Germinal center (tissue), 1 donor: ENCODE data around the gene POLR2J2.
"Not testable (repeated sequence)": the region's sequence is repeated elsewhere in the genome, so short reads cannot be mapped to it uniquely, and the experiment has no call there.

Source experiments
- DNase-seq: peaks from one replicate; pipeline ENCODE4 v3.0.0; 2012; ENCODE audit warnings: mixed read lengths, low spot score

The POLR2J2 gene

GRCh38 chr7:102671956-102672307 is 469 bp upstream of the POLR2J2 start:
- not testable (repeated sequence) for DNase-seq

DNA sequence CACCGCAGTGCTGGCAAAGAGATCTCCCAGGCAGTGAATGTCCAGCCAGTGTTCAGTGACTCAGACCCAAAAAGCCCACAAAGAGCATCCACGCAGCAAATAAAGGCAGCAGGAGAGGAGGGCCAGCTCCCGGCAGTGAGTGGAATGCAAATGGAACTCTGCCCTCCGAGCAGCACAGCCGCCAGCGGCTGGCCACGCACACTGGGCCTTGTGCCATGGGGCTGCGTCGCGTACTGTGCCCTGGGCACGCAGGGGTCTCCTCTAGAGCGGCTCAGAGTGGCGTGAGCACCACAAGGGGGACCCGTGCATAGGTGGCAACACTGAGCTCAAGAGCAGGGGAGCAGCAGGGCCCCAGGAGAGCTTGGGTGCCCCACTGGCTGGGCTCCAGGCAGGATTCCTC is 3.9 kb downstream of the POLR2J2 start:
- DNase-seq = not testable (repeated sequence)

DNA sequence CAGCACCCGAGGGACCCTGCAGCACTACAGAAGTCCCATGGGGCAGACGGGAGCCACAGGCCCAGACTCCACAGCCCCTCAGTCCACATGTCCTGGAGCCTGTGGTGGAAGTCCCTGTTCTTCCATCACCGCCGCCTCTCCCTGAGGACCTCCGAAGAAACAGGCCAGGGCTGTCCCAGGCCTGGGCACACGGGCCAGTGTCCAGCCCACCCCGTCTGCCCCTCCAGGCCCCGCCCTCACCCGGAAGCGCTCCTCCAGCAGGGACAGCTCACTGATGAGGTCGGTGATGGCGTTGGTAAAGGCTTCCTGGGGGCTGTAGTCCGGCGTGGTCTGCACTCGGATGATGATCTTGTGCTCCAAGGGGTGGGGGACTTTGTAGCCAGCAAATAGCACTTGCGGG is 4.6 kb downstream of the POLR2J2 start:
- DNase-seq = not testable (repeated sequence)

GRCh38 chr7:102664765-102665164 is 6.7 kb downstream of the POLR2J2 start:
- not testable (repeated sequence) for DNase-seq

GRCh38 chr7:102649924-102650323 is 21.5 kb downstream of the POLR2J2 start, which contains the start of gene SPDYE2B:
SPDYE2B (plus strand) TSS chr7:102650319; CDS start chr7:102652349, 2,030 bp downstream.
- not testable (repeated sequence) for DNase-seq

DNA sequence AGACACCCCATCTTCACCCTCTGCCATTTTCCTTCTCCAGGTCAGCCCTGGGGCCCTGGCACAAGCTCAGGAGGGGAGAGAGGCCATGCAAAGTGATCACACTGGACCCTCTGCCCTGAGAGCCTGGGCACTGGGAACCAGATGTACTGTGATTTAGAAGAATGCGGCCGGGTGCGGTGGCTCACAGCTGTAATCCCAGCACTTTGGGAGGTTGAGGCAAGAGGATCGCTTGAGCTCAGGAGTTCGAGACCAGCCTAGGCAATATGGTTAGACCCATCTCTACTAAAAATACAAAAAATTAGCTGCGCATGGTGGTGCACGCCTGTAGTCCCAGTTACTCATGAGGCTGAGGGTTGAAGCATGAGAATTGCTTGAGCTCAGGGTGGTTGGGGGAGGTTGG is 23.6 kb downstream of the POLR2J2 start:
- DNase-seq = not testable (repeated sequence)

GRCh38 chr7:102643404-102643803 is 28.1 kb downstream of the POLR2J2 start:
- not testable (repeated sequence) for DNase-seq

- DNase-seq = not testable (repeated sequence)
Observed at GRCh38 chr7:102642691-102643090, 28.8 kb downstream of the POLR2J2 start, which contains the start of gene UPK3BL1. UPK3BL1 (minus strand) TSS chr7:102642791; CDS start chr7:102642741, 50 bp downstream.

- not testable (repeated sequence) for DNase-seq
Observed at GRCh38 chr7:102638848-102639247, 32.6 kb downstream of the POLR2J2 start.

GRCh38 chr7:102636956-102637355 is 34.5 kb downstream of the POLR2J2 start:
- not testable (repeated sequence) for DNase-seq

DNA sequence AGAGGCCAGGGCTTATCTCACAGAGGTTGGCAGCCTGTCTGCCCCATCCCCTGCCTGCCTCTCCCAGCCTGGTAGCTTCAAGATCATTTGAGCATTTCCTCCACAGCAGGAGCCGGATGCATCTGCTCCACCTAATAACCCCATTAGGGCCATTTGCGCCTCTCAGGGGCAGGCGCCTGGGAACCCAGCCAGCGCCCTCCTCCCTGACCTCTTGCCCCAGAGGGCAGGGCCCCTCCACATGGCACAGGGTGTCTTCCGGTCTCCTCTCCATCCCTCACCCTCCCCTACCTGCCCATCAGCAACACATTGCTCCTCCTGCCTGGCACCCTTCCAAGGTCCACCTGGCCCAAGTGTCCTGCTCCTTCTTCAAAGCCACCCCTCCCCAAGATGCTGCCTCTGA is 36.1 kb downstream of the POLR2J2 start:
- not testable (repeated sequence) for DNase-seq

- not testable (repeated sequence) for DNase-seq
Observed at GRCh38 chr7:102634299-102634698, 37.2 kb downstream of the POLR2J2 start.

- not testable (repeated sequence) for DNase-seq
Observed at GRCh38 chr7:102630622-102631021, 40.8 kb downstream of the POLR2J2 start.

DNA sequence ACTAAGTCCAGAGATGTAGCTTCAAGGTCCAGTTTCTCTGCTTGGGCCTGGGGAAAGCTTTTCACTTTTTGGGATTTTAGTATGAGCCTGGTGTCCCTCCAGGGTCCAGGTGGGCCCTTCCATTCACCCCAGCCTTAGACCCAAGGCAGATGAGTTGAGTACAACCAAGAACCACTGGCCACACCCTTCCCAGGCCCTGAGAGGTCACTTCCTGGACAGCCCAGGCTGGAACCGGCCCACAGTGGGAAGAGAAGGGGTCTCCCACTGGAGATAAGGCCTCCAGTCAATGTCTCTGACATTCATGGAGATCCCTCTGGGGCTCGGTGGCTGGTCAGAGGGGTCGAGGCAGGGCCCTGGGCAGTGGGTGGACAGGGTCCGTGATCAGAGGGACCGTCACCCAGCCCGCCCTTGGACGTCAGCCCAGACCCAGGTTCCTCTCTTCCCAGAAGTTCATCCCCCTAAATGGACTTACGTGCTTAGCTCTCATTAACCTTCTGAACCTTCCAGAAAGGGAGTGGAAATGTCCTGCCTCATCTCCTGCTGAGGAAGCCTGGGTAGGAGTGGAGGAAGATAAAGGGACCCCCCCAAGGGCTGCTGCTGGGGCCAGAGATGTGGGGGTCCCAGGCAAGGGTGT is 44.1 kb downstream of the POLR2J2 start:
- not testable (repeated sequence) for DNase-seq

- DNase-seq = not testable (repeated sequence)
Observed at GRCh38 chr7:102618122-102618521, 53.3 kb downstream of the POLR2J2 start.

DNA sequence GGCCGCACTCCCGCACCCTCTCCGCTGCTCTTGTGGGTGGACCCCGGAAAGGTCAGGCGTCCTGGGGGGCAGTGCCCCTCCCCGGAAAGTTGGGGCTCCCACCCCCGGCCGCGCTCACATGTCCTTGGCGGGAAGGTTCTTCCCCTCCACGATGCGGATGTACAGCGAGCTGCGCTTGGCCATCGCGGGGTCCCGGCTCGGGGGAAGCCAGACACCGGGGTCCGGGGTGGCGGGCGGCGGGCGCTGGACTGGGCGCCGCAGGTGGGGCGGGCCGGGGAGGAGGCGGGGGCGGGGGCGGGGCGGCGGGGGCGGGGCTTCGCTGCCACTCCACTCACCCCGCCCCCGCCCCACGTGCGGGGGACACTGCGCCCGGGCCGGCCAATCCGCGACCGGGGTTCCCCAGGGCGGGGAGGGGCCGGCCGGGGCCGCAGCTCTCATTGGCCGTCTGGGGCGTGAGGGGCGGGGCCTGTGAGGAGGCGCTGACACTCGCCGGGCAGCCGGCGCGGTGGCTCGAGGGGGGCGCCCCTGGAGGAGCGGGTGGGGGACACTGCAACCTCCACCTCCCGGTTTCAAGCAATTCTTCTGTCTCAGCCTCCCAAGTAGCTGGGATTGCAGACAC is 54.8 kb downstream of the POLR2J2 start, which contains the start of gene RASA4:
TSS of gene RASA4 (minus strand) at position 250 of the 619 bp plus-strand sequence. CDS start at position 183, 67 bp downstream.
- DNase-seq = not testable (repeated sequence)
